Caco-2 (cell line): ENCODE measurements around the gene ATP8A2. TPM values are rescaled to one million over a fixed set of nuclear protein-coding genes. Genes with fewer than 3 reads are reported as not detected.

Experiments
- BruUV-seq: library from RNA; stranded (reverse); fragments of 400-500 nt; replicated peaks from 2 replicates; lab custom pipeline; 2021; lab: Mats Ljungman, UMichigan
- CTCF ChIA-PET: fragments of 300-600 bp; sonication (Branson Sonifier 250); formaldehyde crosslinking; loops from one replicate; lab custom pipeline; 2022; ENCODE audit warnings: antibody characterized with exemption; lab: Charles Lee
- POLR2A ChIA-PET: fragments of 300-600 bp; sonication (Branson Sonifier 250); formaldehyde crosslinking; loops from one replicate; lab custom pipeline; 2022; ENCODE audit warnings: antibody characterized with exemption; lab: Charles Lee
- DNase-seq, 2 experiments: peaks; one replicate each; pipeline versions ENCODE4 v3.0.0 to v3.0.0-alpha.2; 2020 to 2022
- H3K27me3 ChIP-seq: replicated peaks from 2 replicates; pipeline ENCODE4 v1.6.0; 2011; ENCODE audit warnings: low read length; ENCODE audit not compliant: control insufficient read depth, insufficient read depth
- H3K36me3 ChIP-seq: 2 replicates; pipeline ENCODE4 v1.5.1; 2011; ENCODE audit warnings: low read length; ENCODE audit not compliant: control insufficient read depth, insufficient read depth
- H3K4me1 ChIP-seq: fragments of 250-450 bp; sonication (Bioruptor Pico); 2 replicates; pipeline ENCODE4 v1.5.1; 2020; ENCODE audit warnings: mild to moderate bottlenecking
- H3K4me3 ChIP-seq: 2 replicates; pipeline ENCODE4 v1.5.1; 2011; ENCODE audit warnings: low read depth, mild to moderate bottlenecking, control low read depth, low read length
- H3K9me3 ChIP-seq: fragments of 250-450 bp; sonication (Bioruptor Pico); 2 replicates; pipeline ENCODE4 v1.5.1; 2020; ENCODE audit warnings: mild to moderate bottlenecking, moderate library complexity
- H3K27ac Mint-ChIP-seq: one replicate; pipeline ENCODE4 v1.8.0; 2022; ENCODE audit warnings: mixed read lengths; ENCODE audit not compliant: unreplicated experiment
- H3K27me3 Mint-ChIP-seq: one replicate; pipeline ENCODE4 v1.8.0; 2022; ENCODE audit warnings: mixed read lengths; ENCODE audit not compliant: insufficient read depth, unreplicated experiment
- H3K36me3 Mint-ChIP-seq: one replicate; pipeline ENCODE4 v1.8.0; 2022; ENCODE audit warnings: mild to moderate bottlenecking, mixed read lengths; ENCODE audit not compliant: insufficient read depth, unreplicated experiment
- H3K4me1 Mint-ChIP-seq: one replicate; pipeline ENCODE4 v1.8.0; 2022; ENCODE audit warnings: low read depth, mixed read lengths; ENCODE audit not compliant: unreplicated experiment
- H3K4me3 Mint-ChIP-seq: one replicate; pipeline ENCODE4 v1.8.0; 2022; ENCODE audit warnings: mild to moderate bottlenecking, moderate library complexity, mixed read lengths; ENCODE audit not compliant: unreplicated experiment
- H3K9me3 Mint-ChIP-seq: one replicate; pipeline ENCODE4 v1.8.0; 2022; ENCODE audit warnings: mixed read lengths; ENCODE audit not compliant: unreplicated experiment
- intact Hi-C: fragments of 100-400 bp; cut with micrococcal nuclease; formaldehyde crosslinking; loops from one replicate; pipeline ENCODE4 v1.10.0; 2022; ENCODE audit not compliant: unreplicated experiment
- total RNA-seq: library from RNA; stranded (reverse); gene quantifications from 2 replicates; pipeline ENCODE4 v1.2.3, GENCODE V29; 2022
- TF ChIP-seq, protein P1 (sequence below), 2 experiments: fragments of 200-600 bp in 1 of 2; IDR thresholded peaks; 1 replicate in 1 of 2; 2 replicates in 1 of 2; pipeline versions ENCODE4 v1.5.1 to v1.8.0; 2011 to 2022; ENCODE audit warnings: antibody characterized with exemption in 1 of 2, control low read depth in 1 of 2, inconsistent platforms in 1 of 2, low read depth in 1 of 2, low read length in 1 of 2, mild to moderate bottlenecking in 1 of 2, moderate library complexity in 1 of 2; ENCODE audit not compliant: insufficient read depth in 1 of 2, severe bottlenecking in 1 of 2, unreplicated experiment in 1 of 2

ATP8A2 gene
- total RNA-seq, 1 experiment from 2014 or later = 0.05 TPM

DNA sequence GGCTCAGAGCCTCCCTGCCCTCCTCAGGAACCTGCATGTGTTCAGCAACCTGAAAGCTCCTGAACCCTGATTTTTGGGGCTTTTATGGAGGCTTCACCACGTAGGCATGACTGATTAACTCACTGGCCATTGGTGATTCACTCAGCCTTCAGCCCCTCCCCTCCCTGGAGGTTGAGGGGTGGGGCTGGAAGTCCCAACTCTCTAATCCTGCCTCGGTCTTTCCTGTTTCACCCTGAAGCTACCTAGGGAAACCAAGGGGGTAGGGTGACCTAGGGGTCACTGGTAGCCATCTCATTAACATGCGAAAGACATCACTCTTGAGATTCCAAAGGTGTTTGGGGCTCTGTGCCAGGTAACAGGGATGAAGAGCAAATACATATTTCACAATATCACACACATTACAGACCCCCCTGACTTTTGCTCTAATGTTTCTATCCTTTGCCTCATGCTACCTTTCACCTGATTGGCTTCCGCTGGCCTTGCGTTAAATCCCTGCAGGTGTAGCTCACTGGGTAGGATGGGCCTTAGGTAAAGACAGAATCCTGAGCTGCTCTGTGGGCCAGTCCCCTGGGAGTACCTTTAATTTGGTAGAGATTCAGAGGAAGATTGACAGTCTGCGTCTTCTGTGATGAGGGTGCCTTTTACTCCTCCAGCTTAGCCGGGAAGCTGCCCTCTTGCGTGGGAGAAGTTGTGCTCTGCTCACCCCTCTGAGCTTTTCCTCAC lies 260.6 kb downstream of the ATP8A2 start:
- no TSS peak for BruUV-seq
- no peaks in the 10 kb centered on the region for H3K27me3 ChIP-seq
- ChIA-PET CTCF (no interaction called here), POLR2A (no interaction called here)
- H3K36me3 ChIP-seq = no peaks in the 10 kb centered on the region
- H3K9me3 Mint-ChIP-seq = no peaks in the 10 kb centered on the region
- H3K27me3 Mint-ChIP-seq = peaks cover 7% of the 10 kb centered on the region
- H3K27ac Mint-ChIP-seq = no peak overlapping the region
- no peaks in the 10 kb centered on the region for H3K4me1 Mint-ChIP-seq
- no peak overlapping the region for H3K4me3 ChIP-seq
- H3K4me3 Mint-ChIP-seq = no peak overlapping the region
- no peaks in the 10 kb centered on the region for H3K36me3 Mint-ChIP-seq
- intact Hi-C loops = no loop called here
- TF ChIP-seq, protein P1, sequence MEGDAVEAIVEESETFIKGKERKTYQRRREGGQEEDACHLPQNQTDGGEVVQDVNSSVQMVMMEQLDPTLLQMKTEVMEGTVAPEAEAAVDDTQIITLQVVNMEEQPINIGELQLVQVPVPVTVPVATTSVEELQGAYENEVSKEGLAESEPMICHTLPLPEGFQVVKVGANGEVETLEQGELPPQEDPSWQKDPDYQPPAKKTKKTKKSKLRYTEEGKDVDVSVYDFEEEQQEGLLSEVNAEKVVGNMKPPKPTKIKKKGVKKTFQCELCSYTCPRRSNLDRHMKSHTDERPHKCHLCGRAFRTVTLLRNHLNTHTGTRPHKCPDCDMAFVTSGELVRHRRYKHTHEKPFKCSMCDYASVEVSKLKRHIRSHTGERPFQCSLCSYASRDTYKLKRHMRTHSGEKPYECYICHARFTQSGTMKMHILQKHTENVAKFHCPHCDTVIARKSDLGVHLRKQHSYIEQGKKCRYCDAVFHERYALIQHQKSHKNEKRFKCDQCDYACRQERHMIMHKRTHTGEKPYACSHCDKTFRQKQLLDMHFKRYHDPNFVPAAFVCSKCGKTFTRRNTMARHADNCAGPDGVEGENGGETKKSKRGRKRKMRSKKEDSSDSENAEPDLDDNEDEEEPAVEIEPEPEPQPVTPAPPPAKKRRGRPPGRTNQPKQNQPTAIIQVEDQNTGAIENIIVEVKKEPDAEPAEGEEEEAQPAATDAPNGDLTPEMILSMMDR (IDR thresholded peaks at IDR 0.05; ENCODE audit: insufficient read depth in 1 of 2, low read depth in 1 of 2, low read length in 1 of 2, severe bottlenecking in 1 of 2, unreplicated experiment in 1 of 2) = no peak
- H3K4me1 ChIP-seq = 0 out of 2 replicates have a peak, but pooled peaks cover 3% of the 10 kb centered on the region
- no peak for DNase-seq
- H3K9me3 ChIP-seq = no peaks in the 10 kb centered on the region

DNA sequence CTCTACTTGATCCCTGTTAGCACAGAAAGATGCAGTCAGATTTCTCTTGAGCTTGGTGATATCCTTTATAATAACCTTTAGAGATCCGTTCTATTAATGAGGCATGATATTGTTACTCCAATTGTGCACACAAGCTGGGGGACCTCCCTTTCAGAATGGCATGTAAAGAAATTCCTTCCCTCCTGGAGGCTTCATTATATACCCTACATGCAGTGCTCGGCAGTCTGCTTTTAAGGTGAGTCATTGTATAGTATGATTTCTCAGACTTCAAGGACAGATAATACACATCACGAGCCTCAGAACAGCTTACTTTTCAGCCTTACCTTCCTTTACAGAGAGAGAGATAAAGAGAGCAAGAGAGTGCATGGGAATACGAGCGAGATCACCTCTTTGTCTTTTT lies 261.3 kb downstream of the ATP8A2 start:
- Histone ChIP-seq H3K4me1 (0 out of 2 replicates have a peak, but pooled peaks cover 3% of the 10 kb centered on the region), H3K27me3 (no peaks in the 10 kb centered on the region), H3K4me3 (no peak overlapping the region), H3K36me3 (no peaks in the 10 kb centered on the region), H3K9me3 (no peaks in the 10 kb centered on the region)
- ChIA-PET CTCF (interaction anchor here (0.6 kb wide), 1 partner anchor 1314 kb away, joined by 3 read pairs; no protein-coding TSS in a partner anchor), POLR2A (no interaction called here)
- intact Hi-C loops = no loop called here
- Mint-ChIP-seq H3K4me3 (no peak overlapping the region), H3K36me3 (no peaks in the 10 kb centered on the region), H3K4me1 (no peaks in the 10 kb centered on the region), H3K9me3 (no peaks in the 10 kb centered on the region), H3K27me3 (peaks cover 7% of the 10 kb centered on the region), H3K27ac (no peak overlapping the region)
- no peak for DNase-seq
- BruUV-seq = no TSS peak
- TF ChIP-seq, protein P1 (IDR thresholded peaks at IDR 0.05; ENCODE audit: insufficient read depth in 1 of 2, low read depth in 1 of 2, low read length in 1 of 2, severe bottlenecking in 1 of 2, unreplicated experiment in 1 of 2) = no peak

DNA sequence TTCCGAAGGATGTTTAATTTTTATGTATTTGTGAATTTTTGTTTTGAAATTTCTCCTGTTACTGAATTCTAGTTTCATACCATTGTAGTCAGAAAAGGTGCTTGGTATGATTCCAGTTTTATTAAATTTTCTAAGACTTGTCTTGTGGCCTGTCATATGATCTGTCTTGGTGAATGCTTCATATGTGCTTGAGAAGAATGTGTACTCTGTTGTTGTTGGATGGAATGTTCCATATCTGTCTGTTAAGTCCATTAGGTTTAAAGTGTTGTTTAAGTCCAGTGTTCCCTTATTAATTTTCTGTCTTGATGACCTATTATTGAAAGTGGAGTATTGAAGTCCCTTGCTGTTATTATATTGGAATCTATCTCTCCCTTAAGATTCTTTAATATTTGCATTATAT lies 273.9 kb downstream of the ATP8A2 start:
- Histone ChIP-seq H3K9me3 (no peaks in the 10 kb centered on the region), H3K4me3 (no peak overlapping the region), H3K27me3 (no peaks in the 10 kb centered on the region), H3K36me3 (no peaks in the 10 kb centered on the region), H3K4me1 (no peaks in the 10 kb centered on the region)
- intact Hi-C loops = no loop called here
- H3K9me3 Mint-ChIP-seq = peaks cover 12% of the 10 kb centered on the region
- no peaks in the 10 kb centered on the region for H3K36me3 Mint-ChIP-seq
- no TSS peak for BruUV-seq
- ChIA-PET CTCF (no interaction called here), POLR2A (no interaction called here)
- peaks cover 7% of the 10 kb centered on the region for H3K27me3 Mint-ChIP-seq
- DNase-seq = no peak
- H3K4me3 Mint-ChIP-seq = no peak overlapping the region
- H3K4me1 Mint-ChIP-seq = no peaks in the 10 kb centered on the region
- TF ChIP-seq, protein P1 (IDR thresholded peaks at IDR 0.05; ENCODE audit: insufficient read depth in 1 of 2, low read depth in 1 of 2, low read length in 1 of 2, severe bottlenecking in 1 of 2, unreplicated experiment in 1 of 2) = no peak
- H3K27ac Mint-ChIP-seq = no peak overlapping the region
